Activated CD4-positive, alpha-beta T cell treated with anti-CD3 and anti-CD28 coated beads, Interleukin-2, amount 50 U/mL, for 1 hour (primary cell): ENCODE data around the gene LBH.
"Not testable (repeated sequence)": the region's sequence is repeated elsewhere in the genome, so short reads cannot be mapped to it uniquely, and the experiment has no call there.

Source experiments
- DNase-seq: peaks from one replicate; pipeline ENCODE4 v3.0.0-alpha.2; 2020

LBH gene

DNA sequence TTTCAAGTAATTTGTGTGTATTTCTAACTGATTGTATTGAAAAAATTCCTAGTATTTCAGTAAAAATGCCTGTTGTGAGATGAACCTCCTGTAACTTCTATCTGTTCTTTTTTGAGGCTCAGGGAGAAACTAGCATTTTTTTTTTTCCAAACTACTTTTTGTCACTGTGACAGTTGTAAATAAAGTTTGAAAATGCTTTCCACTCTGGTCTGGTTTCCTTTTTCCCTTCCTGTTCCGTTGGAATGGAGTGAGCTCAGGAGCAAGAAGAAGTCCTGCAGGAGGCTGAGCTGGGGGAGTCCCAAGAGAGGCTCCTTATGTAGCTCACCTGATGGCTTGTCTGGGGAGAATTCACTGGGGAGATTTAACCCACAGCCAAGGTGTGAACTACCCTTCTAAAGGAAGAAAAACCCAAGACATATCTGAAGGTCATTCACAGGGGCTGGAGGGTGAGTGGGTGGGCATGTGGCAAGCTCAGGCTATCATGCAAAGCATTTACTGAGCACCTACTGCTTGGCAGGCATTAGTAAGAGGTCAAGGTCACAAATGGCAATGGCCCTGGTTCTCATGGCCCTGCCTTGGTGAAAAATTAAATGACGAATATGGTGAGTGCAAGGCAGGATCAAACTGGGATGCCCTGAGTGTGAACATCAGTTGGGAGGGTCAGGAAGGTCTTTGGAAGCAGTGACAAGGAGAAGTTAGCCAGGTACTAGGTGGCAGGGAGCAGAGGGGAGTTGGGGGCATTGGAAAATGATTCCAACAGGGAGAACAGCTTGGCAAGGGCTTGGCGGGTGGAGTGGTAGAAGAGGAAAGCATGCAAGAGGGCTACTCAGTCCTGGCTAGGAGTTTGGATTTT lies 28.7 kb downstream of the LBH start:
- DNase-seq, result no peak

DNA sequence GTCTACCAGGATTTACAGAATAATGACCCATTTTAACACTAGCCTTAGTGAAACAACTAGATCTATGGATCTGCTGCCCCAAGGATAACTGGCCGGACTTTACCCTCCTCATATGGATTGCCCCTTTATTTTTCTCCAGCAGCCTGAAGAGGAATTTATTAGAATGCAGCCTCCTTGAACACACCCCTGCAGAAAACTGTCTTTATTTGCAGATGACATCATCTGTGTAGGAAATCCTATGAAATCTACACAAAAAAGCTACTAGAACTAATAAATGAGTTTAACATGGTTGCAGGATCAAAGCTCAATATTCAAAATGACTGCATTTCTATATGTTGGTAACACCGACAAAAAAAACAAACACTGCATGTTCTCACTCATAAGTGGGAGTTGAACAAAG lies 29.6 kb downstream of the LBH start:
- no peak for DNase-seq

DNA sequence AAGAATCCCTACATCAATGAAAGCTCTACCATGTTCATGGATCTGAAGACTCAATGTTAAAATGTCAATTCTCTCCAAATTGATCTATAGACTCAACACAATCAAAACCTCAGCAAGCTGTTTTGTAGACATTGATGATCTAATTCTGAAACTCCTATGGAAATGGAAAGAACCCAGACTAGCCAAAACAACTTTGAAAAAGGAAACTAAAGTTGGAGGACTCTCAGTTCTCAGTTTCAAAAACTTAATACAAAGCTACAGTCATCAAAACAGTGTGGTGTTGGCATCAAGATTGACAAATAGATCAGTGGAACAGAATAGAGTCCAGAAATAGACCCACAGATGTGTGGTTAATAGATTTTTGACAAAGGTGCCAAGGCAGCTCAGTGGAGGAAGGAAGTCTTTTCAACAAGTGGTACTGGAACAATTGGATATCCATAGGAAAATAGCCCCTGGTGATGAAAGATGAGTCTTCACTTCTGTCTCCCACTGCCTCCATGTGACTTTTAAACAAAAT lies 30.4 kb downstream of the LBH start:
- DNase-seq, result no peak

DNA sequence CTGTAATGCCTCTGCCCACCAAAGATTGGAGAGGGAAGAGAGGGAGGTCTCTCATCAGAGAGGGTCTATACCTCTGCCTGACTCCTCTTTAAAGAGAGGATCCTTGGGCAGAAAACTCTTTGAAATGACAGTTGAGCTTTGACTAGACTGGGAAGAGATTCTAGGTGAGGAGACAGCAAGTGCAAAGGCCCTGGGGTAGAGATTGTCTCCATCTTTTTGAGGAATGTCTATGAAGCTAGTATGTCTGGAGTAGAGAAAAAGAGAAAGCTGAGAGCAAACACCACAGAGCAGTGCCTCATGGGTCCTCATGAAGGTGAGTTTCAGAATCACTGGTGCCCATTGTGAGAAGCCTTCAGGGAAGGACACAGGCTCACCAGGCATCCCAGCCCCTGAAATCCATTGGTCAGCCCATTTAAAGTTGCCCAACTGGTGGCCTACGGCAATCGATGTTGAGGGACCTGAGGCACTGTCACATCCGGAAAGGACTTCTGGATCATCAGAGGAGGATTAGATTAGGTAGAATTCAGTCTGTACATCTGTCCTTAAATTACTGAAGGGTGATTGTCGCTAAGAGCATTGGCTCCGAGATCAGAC lies 31.5 kb downstream of the LBH start:
- no peak for DNase-seq

DNA sequence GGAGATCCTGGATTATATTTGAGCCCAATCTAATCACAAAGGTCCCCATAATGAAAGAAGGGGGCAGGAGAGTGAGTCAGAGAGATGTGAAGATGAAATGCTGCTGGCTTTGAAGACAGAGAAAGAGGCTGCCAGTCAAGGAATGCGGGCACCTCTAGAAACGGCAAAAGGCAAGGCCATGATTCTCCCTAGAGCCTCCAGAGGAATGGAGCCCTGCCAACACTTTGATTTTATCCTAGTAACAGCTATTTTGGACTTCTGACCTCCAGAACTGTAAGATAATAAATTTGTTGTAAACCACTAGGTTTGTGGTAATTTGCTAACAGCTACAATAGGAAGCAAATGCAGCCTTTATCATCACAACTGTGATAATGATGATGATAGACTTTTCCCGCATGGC lies 32.9 kb downstream of the LBH start:
- no peak for DNase-seq

DNA sequence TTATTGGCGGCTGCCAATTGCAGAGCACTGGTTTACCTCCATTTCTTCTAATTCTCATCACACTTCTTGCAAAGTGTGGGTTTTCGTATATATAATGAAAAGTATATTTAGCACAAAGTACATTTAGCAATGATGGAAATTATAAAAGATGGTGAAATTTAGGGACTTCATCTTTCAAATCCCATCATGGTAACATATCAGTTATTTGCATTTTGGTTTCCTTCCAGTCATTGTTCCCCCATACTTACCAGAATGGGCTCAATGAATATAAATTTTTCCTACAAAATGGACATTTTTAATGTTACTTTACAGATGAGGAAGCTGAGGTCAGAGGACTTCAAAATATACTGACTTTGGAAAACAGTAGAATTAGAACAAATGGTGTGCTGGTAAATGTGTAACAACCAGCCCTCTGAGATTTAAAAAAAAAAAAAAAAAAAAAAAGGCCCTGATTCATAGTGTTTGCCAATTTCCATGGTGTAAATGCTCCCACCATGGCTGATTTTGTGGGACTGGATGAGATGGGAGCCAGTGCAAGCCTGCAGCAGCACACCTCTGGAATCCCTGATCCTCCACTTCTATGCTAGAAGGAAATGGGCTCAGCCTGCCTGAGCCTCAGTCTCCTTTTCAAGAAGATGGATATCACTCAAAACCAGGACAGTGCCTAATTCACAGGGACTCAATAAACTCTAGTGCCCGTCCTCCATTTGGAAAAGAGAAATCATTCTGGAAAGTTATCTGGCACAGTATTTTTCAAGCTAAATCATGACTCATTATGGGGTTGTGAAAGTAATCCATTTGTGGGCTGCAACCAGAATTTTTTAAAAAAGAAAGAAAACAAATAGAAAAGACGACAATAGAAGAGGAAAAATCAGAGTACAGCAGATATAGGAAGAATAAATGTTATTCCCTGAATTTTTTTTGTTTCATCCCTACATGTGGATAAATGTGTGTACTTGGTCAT lies 34.0 kb downstream of the LBH start:
- DNase-seq, result no peak

DNA sequence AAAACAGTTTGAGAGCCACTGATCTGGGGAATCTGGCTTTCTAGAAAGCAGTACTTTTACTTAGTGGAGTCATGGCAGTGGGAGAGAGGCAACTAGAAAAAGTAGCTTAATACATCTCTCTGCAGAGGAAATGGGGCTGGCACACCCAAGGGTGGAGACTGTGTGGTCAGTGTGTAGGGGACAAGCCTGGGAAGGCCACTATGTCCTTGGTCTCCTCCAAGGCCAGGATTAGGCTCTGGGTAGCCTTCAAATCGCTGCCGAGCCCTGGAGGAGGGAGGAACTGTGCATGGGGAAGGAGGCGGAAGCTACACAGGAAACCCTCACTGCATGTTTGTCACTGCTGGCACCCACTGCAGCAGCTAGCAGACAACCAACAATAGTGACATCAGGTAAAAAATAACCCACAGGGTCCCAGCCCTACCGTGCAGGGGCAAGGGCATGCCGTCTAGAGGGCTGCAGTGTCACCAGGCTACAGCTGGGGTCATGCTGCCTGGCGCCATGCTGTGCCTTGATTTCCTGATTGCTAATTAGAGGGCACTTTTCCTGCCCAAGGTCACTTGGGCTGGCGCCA lies 34.8 kb downstream of the LBH start:
- DNase-seq, result peak; percentile 61

DNA sequence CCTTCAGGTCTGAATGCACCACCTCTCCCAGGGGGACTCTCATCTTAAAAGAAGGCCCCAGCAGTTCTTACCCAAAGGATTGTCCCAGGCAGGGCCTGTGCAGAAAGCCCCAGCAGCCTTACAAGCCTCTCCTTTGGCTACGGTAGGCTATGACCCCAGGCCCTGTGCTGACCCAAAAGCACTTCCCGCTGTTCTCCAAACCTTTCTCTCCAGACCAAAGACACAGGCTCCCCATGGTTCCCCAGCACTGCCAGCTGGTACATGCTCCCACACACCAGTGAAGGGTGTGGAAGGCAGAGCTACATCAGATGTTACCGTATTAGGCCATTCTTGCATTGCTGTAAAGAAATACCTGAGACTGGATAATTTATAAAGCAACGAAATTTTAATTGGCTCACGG lies 35.4 kb downstream of the LBH start:
- no peak for DNase-seq

DNA sequence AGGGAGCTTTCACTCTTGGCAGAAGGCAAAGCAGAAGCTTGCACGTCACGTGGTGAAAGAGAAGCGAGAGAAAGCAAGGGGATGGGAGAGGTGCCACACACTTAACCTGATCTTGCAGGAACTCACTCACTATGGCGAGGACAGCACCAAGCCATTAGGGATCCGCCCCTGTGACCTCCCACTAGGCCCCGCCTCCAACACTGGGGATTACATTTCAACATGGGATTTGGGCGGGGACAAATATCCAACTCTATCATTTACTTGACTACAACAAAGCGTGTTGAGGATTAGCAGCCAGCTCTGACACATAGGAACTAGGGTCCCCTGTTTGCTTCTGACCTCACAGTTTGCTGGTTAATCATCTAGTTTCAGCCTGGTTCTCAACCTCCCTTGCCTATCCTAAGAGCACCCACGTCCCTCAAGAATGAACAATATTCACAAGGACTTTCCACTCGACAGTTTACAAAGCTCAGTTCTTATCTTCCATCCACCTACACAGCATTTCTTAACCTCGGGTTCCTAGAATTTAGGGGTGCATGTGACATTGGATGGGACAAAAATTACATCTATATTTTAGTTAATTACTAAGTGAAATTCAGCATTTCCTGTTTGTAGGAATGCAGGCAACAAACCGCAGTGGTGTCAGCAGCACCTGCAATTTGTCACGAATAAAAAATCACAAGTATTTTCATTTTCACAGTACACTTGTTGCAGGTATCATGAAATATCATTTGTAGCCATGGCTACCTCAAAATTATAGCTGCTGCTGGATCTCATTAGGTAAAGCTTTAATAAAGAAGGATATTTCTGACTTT lies 36.0 kb downstream of the LBH start:
- DNase-seq, result peak; percentile 27

DNA sequence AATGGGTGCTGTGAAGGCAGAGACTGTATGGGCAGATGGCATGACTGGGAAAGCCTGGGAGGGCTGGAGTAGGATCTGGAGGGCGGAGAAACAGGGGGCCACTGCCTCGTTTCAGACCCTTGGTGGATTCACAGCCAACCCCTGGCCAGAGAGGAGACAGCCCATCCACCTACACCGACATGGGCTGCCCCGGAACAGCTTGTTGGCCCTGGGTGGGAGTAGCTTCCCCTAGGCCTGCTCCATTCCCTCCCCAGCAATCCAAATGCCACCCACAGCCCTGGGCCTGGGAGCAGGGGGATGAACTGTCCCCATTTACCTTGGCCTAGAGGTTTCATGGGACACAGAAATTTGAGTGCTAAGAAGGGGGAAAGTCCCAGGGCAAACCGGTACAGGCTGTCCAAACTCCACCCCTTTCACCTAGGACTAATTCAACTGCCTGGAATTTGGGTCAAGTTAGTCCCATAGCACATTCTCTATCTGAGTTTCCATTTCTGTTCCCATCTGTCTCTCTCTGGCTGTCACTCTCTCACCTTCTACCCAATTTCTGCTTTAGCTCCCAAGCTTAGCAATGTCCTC lies 37.0 kb downstream of the LBH start:
- no peak for DNase-seq

DNA sequence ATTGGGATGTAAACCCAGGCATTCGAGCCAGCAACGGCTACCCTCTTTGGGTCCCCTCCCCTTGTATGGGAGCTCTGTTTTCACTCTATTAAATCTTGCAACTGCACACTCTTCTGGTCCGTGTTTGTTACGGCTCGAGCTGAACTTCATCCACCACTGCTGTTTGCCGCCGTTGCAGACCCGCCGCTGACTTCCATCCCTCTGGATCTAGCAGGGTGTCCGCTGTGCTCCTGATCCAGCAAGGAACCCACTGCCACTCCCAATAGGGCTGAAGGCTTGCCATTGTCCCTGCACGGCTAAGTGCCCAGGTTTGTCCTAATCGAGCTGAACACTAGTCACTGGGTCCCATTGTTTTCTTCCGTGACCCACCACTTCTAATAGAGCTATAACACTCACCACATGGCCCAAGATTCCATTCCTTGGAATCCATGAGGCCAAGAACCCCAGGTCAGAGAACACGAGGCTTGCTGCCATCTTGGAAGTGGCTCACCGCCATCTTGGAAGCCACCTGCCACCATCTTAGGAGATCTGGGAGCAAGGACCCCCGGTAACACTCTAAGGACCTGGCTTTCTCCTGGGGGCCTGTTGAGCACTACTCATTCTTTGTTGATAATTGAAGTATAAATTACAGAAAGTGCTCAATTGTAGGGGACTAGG lies 37.9 kb downstream of the LBH start:
- DNase-seq, result not testable (repeated sequence)

DNA sequence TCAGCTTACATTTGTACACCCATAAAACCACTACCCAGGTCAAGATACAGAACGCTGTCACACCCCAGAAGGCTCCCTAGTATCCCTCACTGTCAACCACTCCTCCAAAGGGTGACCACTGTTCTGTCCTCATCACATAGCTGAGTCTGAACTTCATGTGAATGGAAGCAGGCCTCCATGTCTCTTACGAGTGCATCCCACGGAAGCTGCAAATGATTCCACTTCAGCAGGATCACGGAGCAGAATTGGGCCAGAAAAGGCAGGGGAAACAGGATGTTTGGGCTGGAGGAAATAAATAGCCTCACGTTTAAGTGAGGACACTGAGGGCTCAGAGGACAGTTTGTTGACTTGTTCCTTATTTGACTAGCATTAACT lies 38.4 kb downstream of the LBH start:
- DNase-seq, result no peak

DNA sequence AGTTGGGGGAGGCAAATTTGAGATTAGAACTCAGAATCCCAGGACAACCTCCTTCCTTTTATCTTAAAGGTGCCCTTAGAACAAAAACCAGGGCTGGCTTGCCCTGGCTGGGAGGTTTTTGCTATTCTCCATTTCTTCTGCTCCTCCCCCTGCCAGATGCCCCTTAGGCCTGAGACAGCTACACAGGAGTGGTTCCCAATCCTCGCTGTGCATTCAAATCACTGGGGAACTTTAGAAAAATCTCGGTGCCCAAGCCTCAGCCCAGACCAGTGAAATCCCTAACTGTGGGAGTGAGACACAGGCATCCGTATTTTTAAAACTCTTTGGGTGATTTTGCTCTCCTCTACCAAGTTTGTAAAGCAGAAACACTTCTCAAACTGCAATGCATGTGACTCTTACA lies 38.8 kb downstream of the LBH start:
- no peak for DNase-seq

DNA sequence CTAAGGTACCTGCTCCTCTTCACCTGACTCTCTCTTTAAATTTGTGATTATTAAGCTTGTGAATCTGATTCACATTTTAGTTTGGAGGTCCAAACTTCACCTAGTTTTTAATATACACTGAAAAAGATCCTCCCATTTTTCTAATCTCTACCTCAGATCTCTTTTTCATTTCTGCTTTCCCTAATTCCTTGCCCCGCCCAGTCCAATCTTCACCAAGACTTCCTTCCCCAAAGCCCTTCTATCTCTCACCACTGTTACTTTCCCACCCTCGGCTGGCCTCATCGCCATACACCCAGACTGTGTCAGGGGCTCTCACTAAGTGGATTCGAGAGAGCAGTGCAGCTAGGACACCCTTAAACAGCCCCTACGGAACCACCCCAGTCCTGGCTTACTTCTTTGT lies 40.0 kb downstream of the LBH start:
- DNase-seq, result no peak

DNA sequence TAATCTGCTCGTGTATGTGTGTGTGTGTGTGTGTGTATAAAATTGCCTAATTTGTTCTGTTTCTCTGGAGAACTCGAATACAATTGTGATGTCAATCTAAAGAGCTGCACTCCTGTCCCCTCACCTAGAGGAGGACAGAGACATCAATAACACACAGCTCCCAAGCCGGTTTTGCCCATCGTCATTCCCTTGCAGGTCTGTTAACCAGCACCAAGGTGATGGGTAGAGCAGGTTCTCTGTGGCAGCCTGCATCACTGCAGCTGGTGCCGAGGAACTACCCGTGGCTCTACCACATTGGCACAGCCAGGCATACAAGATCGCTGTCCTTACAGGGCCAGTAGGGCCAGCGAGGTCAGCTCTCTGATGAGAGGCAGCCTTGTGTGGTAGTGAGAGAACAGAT lies 41.0 kb downstream of the LBH start:
- DNase-seq, result no peak

DNA sequence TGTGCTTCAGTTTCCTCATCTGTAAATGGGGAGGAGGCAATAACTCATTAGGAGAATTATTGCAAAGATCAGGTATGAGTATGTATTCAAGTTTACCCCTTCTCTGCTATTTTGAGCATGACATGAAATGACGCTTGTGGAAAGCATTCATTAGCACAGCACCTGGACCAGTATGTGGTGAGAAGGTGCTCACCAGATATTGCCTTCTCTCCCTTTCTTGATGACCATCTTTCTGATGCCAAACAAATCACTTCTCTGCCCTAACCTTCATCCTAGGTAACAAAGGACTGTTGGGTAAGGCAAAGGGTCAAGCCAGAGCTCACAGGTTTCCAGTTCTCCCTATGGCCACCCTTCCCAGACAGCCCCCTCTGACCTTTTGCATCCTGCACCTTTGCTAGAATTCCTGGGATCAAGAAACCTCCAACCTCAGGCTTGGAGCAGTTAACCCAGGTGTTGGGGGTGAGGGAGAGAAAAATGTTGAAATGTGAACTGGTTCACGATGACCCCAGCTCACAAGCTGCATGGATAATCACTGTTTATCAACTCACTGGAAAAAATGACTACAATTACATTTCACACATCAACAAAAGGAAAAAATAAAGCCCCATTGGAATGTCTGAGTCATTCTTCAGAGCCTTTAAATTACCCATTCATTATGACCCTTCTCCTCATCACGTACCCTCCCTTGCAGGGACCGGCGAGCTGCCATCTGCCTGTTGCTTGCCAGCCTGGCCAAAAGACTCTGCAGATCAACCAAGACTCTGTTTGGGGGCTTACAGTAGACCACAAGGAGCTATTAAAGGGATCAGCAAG lies 41.6 kb downstream of the LBH start:
- no peak for DNase-seq

DNA sequence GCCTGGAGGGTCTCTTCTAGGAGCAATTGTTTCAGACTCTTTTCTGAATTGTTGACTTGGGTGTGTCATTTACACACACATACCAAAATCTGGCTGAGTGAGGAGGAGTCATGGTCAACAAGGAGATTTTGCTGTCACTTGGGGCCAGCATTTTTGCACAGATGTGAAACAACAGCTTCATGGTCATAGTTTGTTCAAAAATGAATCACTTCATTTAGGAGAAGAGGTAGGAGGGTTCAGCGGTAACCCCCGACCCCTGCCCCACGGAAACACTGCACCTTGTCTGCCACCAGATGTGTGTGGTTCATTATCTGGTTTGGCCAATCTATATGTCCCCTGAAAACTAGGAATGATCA lies 42.2 kb downstream of the LBH start:
- no peak for DNase-seq

DNA sequence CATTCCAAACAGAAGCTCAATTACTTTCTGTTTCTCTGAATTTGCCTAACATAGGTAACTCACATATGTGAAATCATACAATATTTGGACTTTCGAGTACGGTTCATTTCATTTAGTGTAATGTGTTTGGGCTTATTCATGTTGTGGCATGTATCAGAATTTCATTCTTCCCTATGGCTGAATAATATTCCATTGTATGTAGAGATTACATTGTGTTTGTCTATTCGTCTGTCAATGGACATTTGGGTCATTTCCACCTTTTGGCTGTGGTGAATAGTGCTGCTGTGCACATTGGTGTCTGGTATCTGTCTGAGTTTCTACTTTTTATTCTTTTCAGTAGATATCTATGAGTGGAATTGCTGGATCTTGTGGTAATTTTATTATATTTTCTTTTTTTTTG lies 43.9 kb downstream of the LBH start:
- no peak for DNase-seq

DNA sequence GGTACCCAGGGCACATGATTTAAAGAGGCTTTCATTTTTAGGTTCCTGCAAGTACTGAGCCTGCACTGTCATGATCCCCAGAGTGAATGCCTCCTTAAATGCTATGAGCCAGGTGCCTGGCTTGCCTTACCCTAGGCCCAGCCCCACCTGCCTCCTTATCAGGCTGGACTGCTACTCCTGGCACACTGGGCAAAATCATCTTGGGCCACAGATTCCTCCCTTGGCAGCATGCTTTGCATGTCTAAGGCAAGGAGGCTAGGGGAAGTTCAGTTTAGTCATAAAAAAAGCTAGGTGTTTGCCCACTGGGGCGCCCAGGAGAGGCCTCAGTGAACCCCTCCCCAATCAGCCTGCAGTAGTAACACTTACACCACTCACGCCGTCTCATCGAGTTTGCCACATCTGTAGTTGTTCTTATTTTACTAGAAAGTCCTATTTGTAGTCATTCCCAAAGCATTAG lies 45.1 kb downstream of the LBH start:
- DNase-seq, result no peak

DNA sequence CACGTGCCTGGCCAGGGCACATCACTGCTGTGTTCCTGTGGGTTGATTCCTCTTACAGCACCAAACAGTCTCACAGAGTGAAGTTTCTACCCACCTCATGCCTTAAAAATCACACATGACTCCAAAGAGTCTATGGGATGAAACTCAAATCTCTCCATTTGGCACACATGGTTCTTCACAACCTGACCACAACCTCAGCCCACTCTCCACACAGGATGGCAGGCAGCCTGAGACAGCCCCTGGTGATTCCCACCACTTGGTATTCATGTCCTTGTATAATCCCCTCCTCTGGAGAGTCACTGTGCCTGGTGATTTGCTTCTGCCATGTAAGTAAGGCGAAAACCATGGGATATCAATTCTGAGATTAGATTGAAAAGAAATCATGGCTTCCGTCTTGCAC lies 46.2 kb downstream of the LBH start:
- no peak for DNase-seq
